ENCODE measurements around the gene MAP10. TPM values are rescaled to one million over a fixed set of nuclear protein-coding genes. Genes with fewer than 3 reads are reported as not detected.

The MAP10 gene
- total RNA-seq, 1 donor: 2.2 TPM

DNA sequence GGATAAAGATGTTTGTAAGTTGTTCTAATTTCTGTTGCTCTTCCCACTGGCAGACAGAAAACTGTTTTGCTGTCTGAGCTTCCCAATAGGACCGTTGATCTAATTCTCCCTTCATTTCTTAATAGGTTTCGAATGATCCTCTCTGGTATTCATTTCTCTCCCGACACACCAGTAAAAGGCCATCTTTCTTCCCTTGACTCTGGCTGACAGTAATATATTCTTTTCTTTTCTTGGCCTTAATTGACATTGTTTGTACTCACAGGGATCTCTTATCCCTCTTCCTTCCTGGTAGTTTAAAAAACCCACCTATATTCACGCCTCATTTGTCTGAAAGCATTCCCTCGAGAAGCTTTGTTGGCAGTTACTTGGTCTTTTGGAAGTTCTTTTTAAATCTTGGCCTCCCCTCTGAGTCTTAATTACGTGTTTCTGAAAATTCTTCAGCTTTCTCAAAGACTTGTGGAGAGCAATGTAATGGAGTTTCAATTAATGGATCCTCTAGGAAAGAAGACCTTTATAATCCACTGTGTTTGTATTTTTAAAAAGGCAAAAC is 40.3 kb downstream of the MAP10 start:
- no peak for DNase-seq (ENCODE audit: low read depth)
- TF ChIP-seq, protein P1, sequence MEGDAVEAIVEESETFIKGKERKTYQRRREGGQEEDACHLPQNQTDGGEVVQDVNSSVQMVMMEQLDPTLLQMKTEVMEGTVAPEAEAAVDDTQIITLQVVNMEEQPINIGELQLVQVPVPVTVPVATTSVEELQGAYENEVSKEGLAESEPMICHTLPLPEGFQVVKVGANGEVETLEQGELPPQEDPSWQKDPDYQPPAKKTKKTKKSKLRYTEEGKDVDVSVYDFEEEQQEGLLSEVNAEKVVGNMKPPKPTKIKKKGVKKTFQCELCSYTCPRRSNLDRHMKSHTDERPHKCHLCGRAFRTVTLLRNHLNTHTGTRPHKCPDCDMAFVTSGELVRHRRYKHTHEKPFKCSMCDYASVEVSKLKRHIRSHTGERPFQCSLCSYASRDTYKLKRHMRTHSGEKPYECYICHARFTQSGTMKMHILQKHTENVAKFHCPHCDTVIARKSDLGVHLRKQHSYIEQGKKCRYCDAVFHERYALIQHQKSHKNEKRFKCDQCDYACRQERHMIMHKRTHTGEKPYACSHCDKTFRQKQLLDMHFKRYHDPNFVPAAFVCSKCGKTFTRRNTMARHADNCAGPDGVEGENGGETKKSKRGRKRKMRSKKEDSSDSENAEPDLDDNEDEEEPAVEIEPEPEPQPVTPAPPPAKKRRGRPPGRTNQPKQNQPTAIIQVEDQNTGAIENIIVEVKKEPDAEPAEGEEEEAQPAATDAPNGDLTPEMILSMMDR (IDR thresholded peaks at IDR 0.05; ENCODE audit: insufficient read depth, low read depth, low read length): no peak
- H3K4me3 ChIP-seq (ENCODE audit: low read depth, low read length): no peak overlapping the region

DNA sequence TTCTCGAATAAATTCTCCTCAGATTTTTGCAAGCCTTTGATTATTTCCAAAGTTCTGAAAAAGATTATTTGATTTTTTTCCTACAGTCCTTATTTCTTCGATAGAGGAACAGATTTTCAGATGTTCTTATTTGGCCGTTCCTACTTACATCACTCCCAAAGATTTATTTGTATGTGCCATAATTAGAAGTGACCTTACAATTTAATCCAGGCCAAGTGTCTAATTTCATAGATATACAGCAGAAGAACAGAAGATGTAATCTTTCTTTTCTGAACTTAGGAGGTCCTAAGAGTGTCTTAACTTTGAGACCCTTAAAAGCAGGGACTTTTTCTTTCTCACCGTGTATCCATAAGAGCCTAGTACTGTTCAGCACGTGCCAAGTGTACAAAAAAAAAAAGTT is 46.3 kb downstream of the MAP10 start:
- no peak overlapping the region for H3K4me3 ChIP-seq (ENCODE audit: low read depth, low read length)
- DNase-seq (ENCODE audit: low read depth): no peak
- TF ChIP-seq, protein P1 (IDR thresholded peaks at IDR 0.05; ENCODE audit: insufficient read depth, low read depth, low read length): no peak

GRCh38 chr1:232853994-232854797 is 49.0 kb downstream of the MAP10 start:
- no peak overlapping the region for H3K4me3 ChIP-seq (ENCODE audit: low read depth, low read length)
- TF ChIP-seq, protein P1 (IDR thresholded peaks at IDR 0.05; ENCODE audit: insufficient read depth, low read depth, low read length): no peak
- DNase-seq (ENCODE audit: low read depth): peak; percentile 44

DNA sequence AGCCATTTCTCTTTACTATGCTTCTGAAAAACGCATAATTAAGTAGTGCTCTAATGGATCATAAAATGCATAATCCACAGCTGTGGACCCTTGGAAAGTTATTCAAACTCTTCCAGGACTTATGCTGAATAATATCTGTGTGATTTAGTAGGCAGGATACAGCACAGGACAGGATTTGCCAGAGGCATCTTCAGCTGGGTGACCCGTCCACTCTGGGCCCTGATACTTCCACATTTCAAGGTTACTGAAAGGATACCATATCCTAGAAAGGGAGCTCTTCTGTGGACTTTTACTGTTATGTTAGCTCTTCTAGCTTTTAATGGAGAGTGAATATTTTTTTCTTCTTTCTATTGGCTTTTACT is 49.6 kb downstream of the MAP10 start:
- H3K4me3 ChIP-seq (ENCODE audit: low read depth, low read length): no peak overlapping the region
- TF ChIP-seq, protein P1 (IDR thresholded peaks at IDR 0.05; ENCODE audit: insufficient read depth, low read depth, low read length): no peak
- no peak for DNase-seq (ENCODE audit: low read depth)

DNA sequence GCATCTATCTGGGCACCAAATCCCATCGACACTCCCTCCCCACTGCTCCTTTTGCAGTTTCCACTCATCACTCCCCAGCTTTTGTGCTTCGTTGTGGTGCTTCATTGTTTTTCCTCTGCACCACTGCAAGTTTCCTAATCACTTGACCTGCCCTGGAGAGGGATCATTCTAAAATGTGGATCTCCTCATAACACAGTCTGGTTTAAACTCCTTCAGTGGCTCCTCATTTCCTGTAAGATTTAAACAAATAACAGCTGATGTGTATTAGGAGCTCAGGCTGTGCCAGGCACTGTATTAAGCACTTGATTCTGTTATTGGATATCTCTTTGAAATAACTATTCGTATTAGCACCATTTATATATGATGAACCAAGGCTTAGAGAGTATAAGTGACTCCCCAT is 51.3 kb downstream of the MAP10 start:
- TF ChIP-seq, protein P1 (IDR thresholded peaks at IDR 0.05; ENCODE audit: insufficient read depth, low read depth, low read length): no peak
- no peak overlapping the region for H3K4me3 ChIP-seq (ENCODE audit: low read depth, low read length)
- DNase-seq (ENCODE audit: low read depth): peak; percentile 29

Small RNAs within 50 kb of the gene (small RNA-seq; reads per million reads assigned to genes)
- gene RNU1-74P: 0.85 reads per million

Other genes with a start within 250 kb of the MAP10 start
- gene SIPA1L2, start 175.3 kb upstream of the MAP10 start, total RNA-seq: 5.6 and 6.1 TPM in 2 replicates
- gene NTPCR, start 145.2 kb downstream of the MAP10 start, total RNA-seq: 14.8 and 20.7 TPM in 2 replicates